K562 (cell line): ENCODE data around the gene SEC16A. TPM values are rescaled to one million over a fixed set of nuclear protein-coding genes. Genes with fewer than 3 reads are reported as not detected.

Experiments used
- ATAC-seq: fragments of 200-7000 bp; cut with Tn5 transposase; 3 replicates; pipeline ENCODE4 v1.9.1; 2020; ENCODE audit warnings: moderate library complexity
- BruUV-seq: library from RNA; stranded (reverse); fragments of 400-500 nt; replicated peaks from 2 replicates; lab custom pipeline; 2021; lab: Mats Ljungman, UMichigan
- CTCF ChIA-PET: fragments of 300-600 bp; formaldehyde crosslinking; extraction: SDS; loops from one replicate; lab custom pipeline; 2021; ENCODE audit warnings: low intra/inter-chr PET ratio; lab: Yijun Ruan, JAX
- POLR2A ChIA-PET: fragments of 300-600, 350-650 bp; sonication (Branson Sonifier 250); formaldehyde crosslinking; extraction: SDS; loops from one replicate; lab custom pipeline; 2021; ENCODE audit warnings: antibody characterized with exemption, inconsistent platforms; lab: Yijun Ruan, JAX
- DNase-seq, 4 experiments: peaks; one replicate each; pipeline versions ENCODE4 v3.0.0 to v3.0.0-alpha.2; 2011 to 2018; ENCODE audit warnings: low spot score in 3 of 4, mixed read lengths in 3 of 4; ENCODE audit errors: extremely low read depth in 1 of 4
- FAIRE-seq: peaks from 2 replicates; lab custom pipeline; 2011; peaks lifted over from hg19 to GRCh38; lab: Jason Lieb, UNC
- H2AFZ ChIP-seq: 2 replicates; pipeline ENCODE4 v1.6.0; 2011; ENCODE audit warnings: low read depth, low read length, control low read depth, inconsistent platforms
- H3K27ac ChIP-seq: fragments of 200-600 bp; 3 replicates; pipeline ENCODE4 v1.8.0; 2011; ENCODE audit warnings: low read depth, mild to moderate bottlenecking, control low read depth, inconsistent platforms, low read length, moderate library complexity, mixed read lengths; ENCODE audit errors: extremely low read depth
- H3K27me3 ChIP-seq, 2 experiments: fragments of 300-600 bp in 1 of 2; 2 replicates in 1 of 2; 3 replicates in 1 of 2; pipeline versions ENCODE4 v1.6.0 to v1.8.0; 2011; ENCODE audit warnings: inconsistent platforms in 2 of 2, low read length in 2 of 2, mild to moderate bottlenecking in 1 of 2, mixed read lengths in 1 of 2, moderate library complexity in 1 of 2; ENCODE audit not compliant: control insufficient read depth in 2 of 2, insufficient read depth in 2 of 2
- H3K36me3 ChIP-seq: fragments of 300-600 bp; 3 replicates; pipeline ENCODE4 v1.8.0; 2011; ENCODE audit warnings: mild to moderate bottlenecking, low read length, inconsistent platforms; ENCODE audit not compliant: control insufficient read depth, insufficient read depth
- H3K4me1 ChIP-seq, 2 experiments: fragments of 200-600 bp in 1 of 2; replicated peaks in 1 of 2; 2 replicates in 1 of 2; 3 replicates in 1 of 2; pipeline versions ENCODE4 v1.5.1 to v1.8.0; 2011; ENCODE audit warnings: inconsistent platforms in 2 of 2, low read length in 2 of 2, mild to moderate bottlenecking in 1 of 2, mixed read lengths in 1 of 2, moderate library complexity in 1 of 2; ENCODE audit not compliant: control insufficient read depth in 2 of 2, insufficient read depth in 2 of 2
- H3K4me2 ChIP-seq: 2 replicates; pipeline ENCODE4 v1.6.1; 2011; ENCODE audit warnings: low read length, control low read depth, inconsistent platforms, mixed read lengths; ENCODE audit not compliant: insufficient read depth
- H3K4me3 ChIP-seq: fragments of 200-600 bp; sonication (generic), shearing (Covaris generic); 2 replicates; pipeline ENCODE4 v1.5.1; 2016; ENCODE audit warnings: control low read depth, inconsistent platforms
- H3K79me2 ChIP-seq: fragments of 200-600 bp; 3 replicates; pipeline ENCODE4 v1.8.0; 2011; ENCODE audit warnings: low read length, inconsistent platforms; ENCODE audit not compliant: control insufficient read depth, insufficient read depth
- H3K9ac ChIP-seq, 2 experiments: 2 replicates each; pipeline versions ENCODE4 v1.6.0 to v1.6.1; 2011; ENCODE audit warnings: low read depth in 2 of 2, low read length in 2 of 2, control low read depth in 1 of 2, inconsistent platforms in 1 of 2, mild to moderate bottlenecking in 1 of 2, mixed read lengths in 1 of 2; ENCODE audit not compliant: insufficient read depth in 1 of 2
- H3K9me1 ChIP-seq: one replicate; pipeline ENCODE4 v1.6.0; 2011; ENCODE audit warnings: inconsistent platforms, mild to moderate bottlenecking, low read length, moderate library complexity; ENCODE audit not compliant: control insufficient read depth, insufficient read depth
- H3K9me3 ChIP-seq: replicated peaks from 2 replicates; pipeline ENCODE4 v1.5.1; 2011; ENCODE audit warnings: low read depth, low read length, inconsistent platforms; ENCODE audit not compliant: control insufficient read depth, insufficient read depth
- H4K20me1 ChIP-seq: replicated peaks from 2 replicates; pipeline ENCODE4 v1.6.1; 2011; ENCODE audit warnings: low read length, inconsistent platforms, mixed read lengths; ENCODE audit not compliant: control insufficient read depth, insufficient read depth
- CBX2 ChIP-seq: fragments of 200-600 bp; sonication (generic); IDR thresholded peaks from one replicate; pipeline ENCODE4 v1.6.1; 2012; ENCODE audit warnings: mild to moderate bottlenecking, low read length, inconsistent platforms; ENCODE audit not compliant: insufficient read depth, poor library complexity, severe bottlenecking
- GATA2 ChIP-seq: sonication (generic); formaldehyde crosslinking; IDR thresholded peaks from 2 replicates; pipeline ENCODE4 v1.4.0; 2020; ENCODE audit warnings: mild to moderate bottlenecking, missing genetic modification reagents
- KLF13 ChIP-seq: fragments of 450-650 bp; IDR thresholded peaks from 2 replicates; pipeline ENCODE4 v1.6.1; 2016; ENCODE audit warnings: missing genetic modification characterization, low read depth, mild to moderate bottlenecking, missing compliant biosample characterization, moderate library complexity, borderline replicate concordance
- NFATC3 ChIP-seq: fragments of 450-650 bp; IDR thresholded peaks from 2 replicates; pipeline ENCODE4 v1.6.1; 2017; ENCODE audit warnings: mild to moderate bottlenecking
- NR1H2 ChIP-seq: sonication (generic); formaldehyde crosslinking; IDR thresholded peaks from 2 replicates; pipeline ENCODE4 v1.4.0; 2020; ENCODE audit warnings: mild to moderate bottlenecking, missing genetic modification reagents
- POLR2G ChIP-seq: fragments of 200-400 bp; formaldehyde crosslinking; IDR thresholded peaks from 2 replicates; pipeline ENCODE4 v1.6.1; 2017; ENCODE audit warnings: low read depth, mild to moderate bottlenecking, antibody characterized with exemption, low read length, moderate library complexity
- SNIP1 ChIP-seq: fragments of 450-650 bp; IDR thresholded peaks from 2 replicates; pipeline ENCODE4 v1.7.1; 2017; ENCODE audit warnings: low read depth, mild to moderate bottlenecking
- TAF9B ChIP-seq: fragments of 450-650 bp; IDR thresholded peaks from 2 replicates; pipeline ENCODE4 v1.6.1; 2018; ENCODE audit warnings: mild to moderate bottlenecking; ENCODE audit not compliant: partially characterized antibody
- ZC3H11A ChIP-seq: IDR thresholded peaks from 2 replicates; pipeline ENCODE4 v1.6.1; 2012; ENCODE audit warnings: low read depth, low read length, improper control_type of control experiment
- ZNF668 ChIP-seq: fragments of 250-450 bp; sonication (Bioruptor Pico); IDR thresholded peaks from 2 replicates; pipeline ENCODE4 v1.8.0; 2022; ENCODE audit warnings: mild to moderate bottlenecking, inconsistent platforms
- WGBS: fragments of 100-300 bp; shearing (Covaris generic); methylation state at CpG from one replicate; pipeline ENCODE4 v1.1.6; 2016; ENCODE audit warnings: low coverage, mixed read lengths; ENCODE audit not compliant: insufficient coverage; ENCODE audit errors: missing lambda C conversion rate; 5-methylcytosine and 5-hydroxymethylcytosine counted together
- in situ Hi-C: fragments of 300-500 bp; cut with MboI; formaldehyde crosslinking; loops from 4 replicates; pipeline ENCODE4 v1.15.0; 2018; ENCODE audit warnings: inconsistent platforms, mixed read lengths
- intact Hi-C: fragments of 100-400 bp; cut with micrococcal nuclease; formaldehyde crosslinking; loops from 2 replicates; pipeline ENCODE4 v1.14.2; 2022
- polyA plus RNA-seq, 8 experiments: library from polyadenylated mRNA; depleted of rRNA in 4 of 8; stranded (reverse) in 5 of 8; unstranded in 3 of 8; fragments of >200 nt; fragmentation: Nextera tagmentation in 2 of 8; fragmentation: Illumina TruSeq in 1 of 8; extraction: Ambion mirVana in 2 of 8; extraction: Trizol in 1 of 8; gene quantifications; 2 replicates each; pipeline versions ENCODE4 v1.2.1 to v1.2.3, GENCODE V29; 2011 to 2014; ENCODE audit warnings: inconsistent platforms in 1 of 8, missing spikeins in 1 of 8
- total RNA-seq, 7 experiments: library from RNA; depleted of rRNA in 6 of 7; stranded (reverse); fragments of >200 nt in 6 of 7; fragmentation: Illumina TruSeq in 2 of 7; extraction: Trizol in 2 of 7; gene quantifications; 2 replicates each; pipeline versions ENCODE4 v1.2.1 to v1.2.3, GENCODE V29; 2011 to 2021; ENCODE audit warnings: low replicate concordance in 1 of 7
- TF ChIP-seq, protein P1 (sequence below), 3 experiments: fragments of 200-800 bp in 1 of 3; sonication (Bioruptor generic) in 1 of 3; sonication (generic) in 1 of 3; formaldehyde crosslinking in 1 of 3; IDR thresholded peaks; 2 replicates each; pipeline versions ENCODE4 v1.6.1 to v1.8.0; 2016 to 2022; ENCODE audit warnings: mild to moderate bottlenecking in 2 of 3, missing compliant biosample characterization in 2 of 3, missing genetic modification characterization in 2 of 3, missing genetic modification reagents in 1 of 3
- TF ChIP-seq, protein P2 (sequence below): fragments of 250-450 bp; sonication (Bioruptor Pico); IDR thresholded peaks from 2 replicates; pipeline ENCODE4 v1.8.0; 2022; ENCODE audit warnings: inconsistent platforms

The SEC16A gene
- total and polyA plus RNA-seq, 9 of the 15 experiments (the other 6 are each of a cell fraction or from before 2014, with no cell fraction given): 8.3 to 62.8 (median 14.0) TPM

DNA sequence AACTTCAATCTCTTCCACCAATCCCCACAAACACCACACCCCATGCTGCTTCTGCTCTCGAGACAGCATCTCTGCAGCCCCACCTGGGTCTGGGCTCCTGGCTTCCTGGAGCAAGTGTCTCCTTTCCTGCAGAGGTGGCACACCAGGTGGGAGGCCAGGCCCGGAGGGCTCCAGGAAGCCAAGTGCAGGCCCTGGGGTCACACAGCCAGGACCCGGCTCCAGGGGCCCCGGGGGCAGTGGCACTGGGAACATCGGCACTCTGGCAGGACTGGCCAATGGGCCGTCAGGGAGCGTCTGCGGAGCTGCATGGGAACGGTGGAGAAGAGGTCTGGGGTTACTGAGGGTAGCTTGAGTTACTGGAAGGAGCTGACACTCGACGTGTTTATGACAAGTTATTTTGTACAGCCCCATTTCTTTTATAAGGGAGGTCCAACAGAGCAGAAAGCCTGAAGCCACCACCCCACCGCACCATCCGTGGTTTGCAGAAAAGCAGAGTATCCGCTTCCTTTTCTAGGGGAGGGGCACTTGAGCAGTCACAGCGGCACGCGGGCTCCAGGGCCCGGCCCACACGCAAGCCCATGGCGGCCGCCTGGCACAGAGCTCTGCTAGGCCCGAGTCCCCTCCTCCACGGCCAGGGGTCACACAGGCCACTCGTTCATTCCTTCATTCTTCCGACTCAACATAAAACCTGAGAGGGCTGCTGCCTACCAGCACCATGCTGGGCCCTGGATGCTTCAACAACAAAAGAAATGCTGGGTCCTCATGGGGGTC lies 28.6 kb downstream of the SEC16A start:
- no peak overlapping the region for H3K4me3 ChIP-seq
- H3K79me2 ChIP-seq: no peaks in the 10 kb centered on the region
- BruUV-seq: no TSS peak
- TF ChIP-seq NR1H2 (CRISPR knock-in tag) (no peak), GATA2 (no peak), POLR2G (peak; percentile 45; the same call in 1 of the 2 replicates), ZC3H11A (no peak)
- H3K36me3 ChIP-seq: peaks cover 91% of the 10 kb centered on the region; the same call in 2 of the 3 replicates
- ATAC-seq: no peak
- H3K4me2 ChIP-seq: no peak overlapping the region
- ChIA-PET CTCF (no interaction called here), POLR2A (interaction anchor here (1.3 to 2.9 kb wide), 3 partner anchors 12 to 35 kb away, joined by 3 to 12 read pairs (median 8); no protein-coding TSS in a partner anchor)
- intact Hi-C loops (no loop called here), in situ Hi-C loops (no loop called here)
- H3K9ac ChIP-seq: no peak overlapping the region
- H3K4me1 ChIP-seq: 0 out of 5 replicates have a peak, but pooled peaks cover 0 to 3% of the 10 kb centered on the region in 2 experiments
- H3K9me1 ChIP-seq: no peaks in the 10 kb centered on the region
- FAIRE-seq: no peak
- H2AFZ ChIP-seq: no peak overlapping the region
- no peaks in the 10 kb centered on the region for H4K20me1 ChIP-seq
- H3K9me3 ChIP-seq: no peaks in the 10 kb centered on the region
- no peak for DNase-seq
- 97% methylated on average over 24 of the region's 25 CpGs for WGBS
- no peak overlapping the region for H3K27ac ChIP-seq
- no peaks in the 10 kb centered on the region for H3K27me3 ChIP-seq

DNA sequence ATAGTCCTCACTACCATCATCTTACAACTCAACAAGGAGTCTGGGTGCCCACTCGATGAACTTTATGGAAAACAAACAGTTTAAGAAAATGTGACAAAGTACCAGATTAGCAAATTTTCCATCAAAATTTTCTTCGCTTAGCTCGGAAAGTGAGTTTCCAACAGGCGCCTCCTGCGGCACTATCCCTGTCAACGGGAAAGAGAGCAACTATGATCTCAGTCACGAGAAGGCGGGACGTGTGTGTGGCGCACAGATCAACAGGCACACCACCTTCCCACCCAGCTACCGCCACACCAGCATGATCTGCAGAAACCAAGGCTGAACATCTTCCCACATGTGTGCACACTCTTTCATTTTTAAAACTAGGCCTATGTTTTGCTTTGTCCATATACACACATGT lies 29.5 kb downstream of the SEC16A start:
- no TSS peak for BruUV-seq

More for the DNA sequence above, 29.5 kb downstream of the SEC16A start:
- H3K9ac ChIP-seq: no peak overlapping the region
- no peak for DNase-seq
- ChIA-PET CTCF (no interaction called here), POLR2A (interaction anchor here (0.6 to 2.9 kb wide), 5 partner anchors 11 to 34 kb away, joined by 3 to 12 read pairs (median 4); no protein-coding TSS in a partner anchor)
- no peak overlapping the region for H2AFZ ChIP-seq
- H3K79me2 ChIP-seq: no peaks in the 10 kb centered on the region
- FAIRE-seq: no peak
- peaks cover 89% of the 10 kb centered on the region; the same call in 2 of the 3 replicates for H3K36me3 ChIP-seq
- intact Hi-C loops: no loop called here
- 88% methylated on average over 11 of the region's 11 CpGs for WGBS
- H3K4me1 ChIP-seq: 0 out of 5 replicates have a peak, but pooled peaks cover 0 to 3% of the 10 kb centered on the region in 2 experiments
- no peaks in the 10 kb centered on the region for H3K9me3 ChIP-seq
- H3K4me2 ChIP-seq: no peak overlapping the region
- no peak overlapping the region for H3K27ac ChIP-seq
- in situ Hi-C loops: no loop called here
- no peak overlapping the region for H3K4me3 ChIP-seq
- no peak for ATAC-seq
- no peaks in the 10 kb centered on the region for H4K20me1 ChIP-seq
- TF ChIP-seq, protein P1, sequence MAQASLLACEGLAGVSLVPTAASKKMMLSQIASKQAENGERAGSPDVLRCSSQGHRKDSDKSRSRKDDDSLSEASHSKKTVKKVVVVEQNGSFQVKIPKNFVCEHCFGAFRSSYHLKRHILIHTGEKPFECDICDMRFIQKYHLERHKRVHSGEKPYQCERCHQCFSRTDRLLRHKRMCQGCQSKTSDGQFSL (CRISPR knock-in tag; IDR thresholded peaks at IDR 0.05): no peak
- TF ChIP-seq, protein P1 (tag; IDR thresholded peaks at IDR 0.05): no peak
- TF ChIP-seq ZNF668 (CRISPR knock-in tag) (no peak), SNIP1 (no peak), TAF9B (no peak), CBX2 (no peak), NFATC3 (no peak), KLF13 (tag) (no peak)
- TF ChIP-seq, protein P2, sequence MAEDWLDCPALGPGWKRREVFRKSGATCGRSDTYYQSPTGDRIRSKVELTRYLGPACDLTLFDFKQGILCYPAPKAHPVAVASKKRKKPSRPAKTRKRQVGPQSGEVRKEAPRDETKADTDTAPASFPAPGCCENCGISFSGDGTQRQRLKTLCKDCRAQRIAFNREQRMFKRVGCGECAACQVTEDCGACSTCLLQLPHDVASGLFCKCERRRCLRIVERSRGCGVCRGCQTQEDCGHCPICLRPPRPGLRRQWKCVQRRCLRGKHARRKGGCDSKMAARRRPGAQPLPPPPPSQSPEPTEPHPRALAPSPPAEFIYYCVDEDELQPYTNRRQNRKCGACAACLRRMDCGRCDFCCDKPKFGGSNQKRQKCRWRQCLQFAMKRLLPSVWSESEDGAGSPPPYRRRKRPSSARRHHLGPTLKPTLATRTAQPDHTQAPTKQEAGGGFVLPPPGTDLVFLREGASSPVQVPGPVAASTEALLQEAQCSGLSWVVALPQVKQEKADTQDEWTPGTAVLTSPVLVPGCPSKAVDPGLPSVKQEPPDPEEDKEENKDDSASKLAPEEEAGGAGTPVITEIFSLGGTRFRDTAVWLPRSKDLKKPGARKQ (CRISPR knock-in tag): no peak
- no peaks in the 10 kb centered on the region for H3K27me3 ChIP-seq
- no peaks in the 10 kb centered on the region for H3K9me1 ChIP-seq
